ENCODE measurements around the gene PDIA2.

Gene PDIA2

DNA sequence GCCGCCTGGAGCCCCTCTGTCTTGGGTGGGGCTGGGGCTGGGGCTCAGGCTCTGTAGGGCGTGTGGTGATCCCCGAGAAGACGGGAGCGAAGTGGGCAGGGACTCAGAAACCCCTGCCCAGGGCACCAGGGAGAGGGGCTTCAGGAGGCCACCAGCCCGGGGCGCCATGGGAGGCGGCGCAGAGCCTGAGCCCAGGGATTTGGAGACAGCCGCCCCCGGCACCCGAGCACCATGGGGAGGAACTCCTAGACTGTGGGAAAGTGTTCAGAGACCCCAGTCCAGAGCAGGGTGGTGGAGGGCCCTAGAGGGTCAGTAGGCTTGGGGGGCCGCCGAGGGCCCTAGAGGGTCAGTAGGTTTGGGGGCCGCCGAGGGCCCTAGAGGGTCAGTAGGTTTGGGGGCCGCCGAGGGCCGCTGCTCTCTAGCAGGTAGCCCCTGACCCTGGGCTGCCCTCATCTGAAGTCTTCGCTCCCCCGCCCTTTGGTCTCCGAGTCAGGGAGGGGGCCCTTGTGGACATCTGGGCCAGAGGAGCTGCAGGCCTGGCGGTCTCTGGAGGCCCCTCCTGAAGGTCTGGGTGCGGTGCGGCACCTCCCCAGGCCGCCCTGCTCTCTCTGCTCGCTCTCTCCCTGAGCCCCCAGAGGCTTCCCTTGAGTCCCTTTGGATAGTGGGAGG, 1.8 kb upstream of the PDIA2 start:
- DNase-seq: no peak

GRCh38 chr16:281660-282255, 1.2 kb upstream of the PDIA2 start:
- no peak for DNase-seq

DNA sequence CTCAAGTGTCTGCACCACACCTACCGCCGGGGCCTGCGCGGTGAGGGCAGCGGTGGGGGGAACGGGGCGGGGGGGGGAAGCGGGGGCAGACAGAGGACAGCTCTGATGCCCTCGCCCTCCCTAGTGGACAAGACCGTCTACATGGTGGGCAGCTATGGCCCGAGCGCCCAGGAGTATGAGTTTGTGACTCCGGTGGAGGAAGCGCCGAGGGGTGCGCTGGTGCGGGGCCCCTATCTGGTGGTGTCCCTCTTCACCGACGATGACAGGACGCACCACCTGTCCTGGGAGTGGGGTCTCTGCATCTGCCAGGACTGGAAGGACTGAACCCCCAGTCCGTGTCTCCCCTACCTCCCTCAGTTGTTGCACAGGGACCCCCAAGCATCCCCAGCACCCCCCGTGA, 473 bp upstream of the PDIA2 start:
- DNase-seq: no peak

DNA sequence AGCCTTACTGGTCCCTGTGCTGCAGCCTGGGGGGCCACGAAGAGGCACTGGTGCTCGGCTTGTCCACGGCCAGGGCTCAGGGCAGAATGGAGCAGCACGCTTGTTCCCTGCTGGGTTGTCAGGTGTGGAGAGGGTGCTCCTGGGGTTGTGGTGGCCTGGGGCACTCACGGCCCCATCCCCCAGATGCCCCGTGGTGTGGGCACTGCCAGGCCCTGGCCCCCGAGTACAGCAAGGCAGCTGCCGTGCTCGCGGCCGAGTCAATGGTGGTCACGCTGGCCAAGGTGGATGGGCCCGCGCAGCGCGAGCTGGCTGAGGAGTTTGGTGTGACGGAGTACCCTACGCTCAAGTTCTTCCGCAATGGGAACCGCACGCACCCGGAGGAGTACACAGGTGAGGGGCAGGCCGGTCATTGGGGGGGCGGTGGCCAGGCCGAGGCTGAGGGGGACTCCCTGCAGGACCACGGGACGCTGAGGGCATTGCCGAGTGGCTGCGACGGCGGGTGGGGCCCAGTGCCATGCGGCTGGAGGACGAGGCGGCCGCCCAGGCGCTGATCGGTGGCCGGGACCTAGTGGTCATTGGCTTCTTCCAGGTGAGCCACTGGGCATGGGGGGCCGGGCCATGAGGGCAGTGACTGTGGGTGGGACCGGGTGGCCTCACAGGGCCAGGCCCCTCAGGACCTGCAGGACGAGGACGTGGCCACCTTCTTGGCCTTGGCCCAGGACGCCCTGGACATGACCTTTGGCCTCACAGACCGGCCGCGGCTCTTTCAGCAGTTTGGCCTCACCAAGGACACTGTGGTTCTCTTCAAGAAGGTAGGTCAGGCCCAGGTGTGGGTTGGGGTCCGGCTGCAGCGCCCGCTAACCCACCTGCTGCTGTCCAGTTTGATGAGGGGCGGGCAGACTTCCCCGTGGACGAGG, 1.5 kb downstream of the PDIA2 start:
- DNase-seq: no peak

DNA sequence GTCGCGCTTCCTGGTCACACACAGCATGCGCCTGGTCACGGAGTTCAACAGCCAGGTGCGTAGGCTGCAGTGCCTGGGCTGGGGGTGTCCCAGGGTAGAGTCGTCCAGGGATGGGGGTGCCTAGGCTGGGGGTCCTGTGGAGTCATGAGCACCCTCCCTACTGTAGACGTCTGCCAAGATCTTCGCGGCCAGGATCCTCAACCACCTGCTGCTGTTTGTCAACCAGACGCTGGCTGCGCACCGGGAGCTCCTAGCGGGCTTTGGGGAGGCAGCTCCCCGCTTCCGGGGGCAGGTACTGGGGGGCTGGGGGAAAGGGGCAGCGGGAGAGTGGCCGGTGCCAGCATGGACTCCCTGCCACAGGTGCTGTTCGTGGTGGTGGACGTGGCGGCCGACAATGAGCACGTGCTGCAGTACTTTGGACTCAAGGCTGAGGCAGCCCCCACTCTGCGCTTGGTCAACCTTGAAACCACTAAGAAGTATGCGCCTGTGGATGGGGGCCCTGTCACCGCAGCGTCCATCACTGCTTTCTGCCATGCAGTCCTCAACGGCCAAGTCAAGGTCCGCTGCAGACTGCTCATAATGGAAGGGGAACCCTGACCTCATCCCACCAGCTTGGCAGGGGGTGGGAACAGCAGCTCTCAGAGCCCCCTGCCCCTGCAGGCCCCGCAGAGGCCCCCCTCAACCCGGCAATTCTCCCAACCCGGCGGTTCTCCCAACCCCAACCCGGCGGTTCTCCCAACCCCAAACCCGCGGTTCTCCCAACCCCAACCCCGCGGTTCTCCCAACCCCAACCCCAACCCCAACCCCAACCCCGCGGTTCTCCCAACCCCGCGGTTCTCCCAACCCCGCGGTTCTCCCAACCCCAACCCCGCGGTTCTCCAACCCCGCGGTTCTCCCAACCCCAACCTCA, 2.4 kb downstream of the PDIA2 start:
- DNase-seq: no peak

DNA sequence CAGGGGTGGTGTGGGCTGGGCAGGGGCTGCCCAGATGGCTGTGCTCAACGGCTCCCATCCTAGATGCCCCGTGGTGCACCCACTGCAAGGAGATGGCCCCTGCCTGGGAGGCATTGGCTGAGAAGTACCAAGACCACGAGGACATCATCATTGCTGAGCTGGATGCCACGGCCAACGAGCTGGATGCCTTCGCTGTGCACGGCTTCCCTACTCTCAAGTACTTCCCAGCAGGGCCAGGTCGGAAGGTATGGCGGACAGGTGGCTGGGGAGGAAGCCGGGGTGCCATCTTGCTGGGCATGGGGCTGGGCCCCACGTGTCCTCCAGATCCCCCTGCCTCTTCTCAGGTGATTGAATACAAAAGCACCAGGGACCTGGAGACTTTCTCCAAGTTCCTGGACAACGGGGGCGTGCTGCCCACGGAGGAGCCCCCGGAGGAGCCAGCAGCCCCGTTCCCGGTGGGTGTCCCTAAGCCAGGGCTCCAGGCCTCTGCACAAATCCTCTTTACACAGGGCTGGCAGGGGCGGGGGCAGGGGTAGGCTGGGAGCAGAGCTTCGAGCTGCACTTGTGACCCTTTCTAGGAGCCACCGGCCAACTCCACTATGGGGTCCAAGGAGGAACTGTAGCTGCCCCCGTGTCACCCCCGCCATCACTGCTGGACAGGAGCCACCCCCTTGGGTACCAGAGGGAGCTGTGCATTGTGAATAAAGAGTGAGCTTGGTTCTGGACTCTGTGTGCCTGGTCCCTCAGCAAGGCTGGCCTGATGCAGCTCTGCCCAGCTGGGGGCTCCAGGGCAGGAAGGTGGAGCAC, 3.7 kb downstream of the PDIA2 start:
- DNase-seq: no peak

- DNase-seq: no peak
Observed at GRCh38 chr16:287298-287811, 4.4 kb downstream of the PDIA2 start.

- no peak for DNase-seq
Observed at GRCh38 chr16:287981-288920, 5.3 kb downstream of the PDIA2 start.

DNA sequence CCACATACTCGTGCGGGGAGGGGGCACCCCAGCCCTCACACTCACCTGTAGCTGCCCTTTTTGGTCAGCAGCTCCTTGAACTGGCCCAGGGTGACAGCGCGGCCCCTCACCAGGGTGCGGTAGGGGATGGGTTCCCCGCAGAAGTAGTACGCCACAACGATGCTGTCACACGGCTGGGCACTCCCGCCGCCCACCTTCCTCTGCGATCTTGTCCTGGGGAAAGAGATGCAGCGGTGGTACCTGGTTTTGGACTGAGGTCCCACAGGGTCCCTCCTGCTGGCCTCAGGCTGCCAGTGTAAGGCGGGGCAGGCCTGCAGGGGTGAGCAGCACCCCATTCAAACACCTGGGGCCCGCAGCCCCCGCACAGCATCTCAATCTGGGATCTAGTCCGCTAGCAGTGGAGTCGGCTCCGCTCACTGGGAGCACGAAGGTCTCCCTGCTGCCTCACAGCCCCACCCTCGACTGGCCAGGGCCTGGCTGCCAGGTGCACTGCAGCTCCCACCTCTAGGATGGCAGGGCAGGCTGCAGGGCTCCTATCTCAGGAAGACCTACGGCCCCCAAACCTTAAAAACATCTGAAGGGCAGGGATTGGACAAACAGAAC, 6.5 kb downstream of the PDIA2 start:
- DNase-seq: no peak

DNA sequence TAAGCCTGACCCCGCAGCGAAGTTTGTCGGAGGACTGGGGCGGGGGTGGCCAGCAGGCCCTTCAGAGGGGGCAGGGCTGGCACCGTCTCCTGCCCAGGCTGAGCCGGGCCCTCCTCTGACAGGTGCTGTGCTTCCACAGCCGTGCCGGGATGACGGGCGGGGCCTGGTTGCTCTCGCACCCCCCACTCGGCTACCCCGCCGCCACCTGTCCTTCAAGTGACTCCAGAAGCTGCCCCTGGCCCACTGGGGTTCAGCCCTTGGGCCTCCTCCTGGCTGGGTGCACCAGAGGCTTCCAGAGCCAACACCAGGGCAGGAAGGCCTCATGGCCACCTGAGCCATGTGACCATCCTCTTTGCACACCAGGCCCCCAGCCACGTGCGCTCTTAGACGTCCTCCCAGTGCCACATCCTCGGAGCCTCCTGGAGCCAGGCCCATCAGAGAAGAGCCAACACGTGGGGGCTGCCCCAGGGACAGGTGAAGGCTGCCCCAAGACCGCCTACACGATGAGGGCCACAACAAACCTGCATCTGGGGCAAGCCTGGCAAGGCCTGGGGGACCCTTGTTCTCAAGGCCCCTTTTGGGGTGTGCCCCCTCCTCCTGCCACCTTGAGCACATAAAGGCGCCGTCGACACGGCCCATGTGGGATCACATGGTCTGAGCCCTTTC, 7.2 kb downstream of the PDIA2 start:
- no peak for DNase-seq

GRCh38 chr16:290681-291405, 7.9 kb downstream of the PDIA2 start:
- no peak for DNase-seq

- no peak for DNase-seq
Observed at GRCh38 chr16:291539-291938, 8.6 kb downstream of the PDIA2 start.

GRCh38 chr16:293043-293775, 10.2 kb downstream of the PDIA2 start:
- DNase-seq: no peak

DNA sequence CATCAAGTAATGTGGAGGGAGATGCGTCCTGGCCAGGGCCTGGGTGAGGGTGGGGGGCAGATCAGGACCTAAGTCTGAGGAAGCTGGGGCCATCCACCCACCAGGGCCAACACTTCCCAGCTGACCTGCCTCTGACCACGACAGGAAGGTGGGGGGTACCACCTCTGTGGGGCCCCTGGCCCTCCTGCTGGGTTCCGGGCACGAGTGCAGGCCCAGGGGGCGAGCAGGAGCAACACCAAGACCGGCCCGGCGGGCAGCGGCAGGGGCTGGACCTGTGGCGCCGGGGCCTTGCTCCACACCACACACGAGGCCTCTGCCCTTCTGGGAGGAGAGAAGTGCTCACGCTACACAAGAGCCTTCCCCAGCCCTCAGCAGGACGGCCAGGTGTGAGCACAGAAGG, 13.3 kb downstream of the PDIA2 start:
- DNase-seq: no peak

DNA sequence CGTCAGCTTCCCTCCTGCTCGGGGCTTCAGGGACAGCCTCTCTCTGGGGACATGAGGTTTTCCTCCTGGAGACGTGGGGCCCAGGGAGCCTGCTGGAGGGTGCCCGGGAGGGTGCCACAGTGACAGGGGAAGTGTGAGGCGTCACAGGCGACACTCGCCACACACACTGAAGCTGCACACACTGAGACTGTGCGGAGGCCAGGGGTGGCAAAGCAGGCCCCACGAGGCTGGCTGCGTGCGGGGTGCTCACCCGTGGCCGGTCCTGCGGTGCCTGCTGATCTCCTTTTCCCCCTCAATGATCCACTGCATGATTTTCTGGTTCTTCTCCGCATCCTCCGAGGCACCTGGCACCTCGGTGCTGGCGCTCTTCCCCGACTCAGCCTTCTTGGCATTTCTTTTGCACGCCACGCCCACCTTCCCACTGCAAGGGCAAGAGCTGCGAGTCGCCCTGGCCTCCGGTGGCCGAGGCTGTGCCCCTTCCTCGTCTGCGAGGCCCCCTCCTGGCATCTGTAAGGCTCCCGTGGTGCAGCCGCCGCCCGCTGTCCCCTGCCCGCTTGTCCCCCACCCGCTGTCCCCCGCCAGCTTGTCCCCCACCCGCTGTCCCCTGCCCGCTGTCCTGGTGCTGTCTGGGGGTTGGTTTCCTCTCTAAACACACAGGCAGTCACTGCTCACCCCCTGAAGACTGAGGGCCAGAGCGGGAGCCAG, 14.0 kb downstream of the PDIA2 start:
- DNase-seq: no peak

DNA sequence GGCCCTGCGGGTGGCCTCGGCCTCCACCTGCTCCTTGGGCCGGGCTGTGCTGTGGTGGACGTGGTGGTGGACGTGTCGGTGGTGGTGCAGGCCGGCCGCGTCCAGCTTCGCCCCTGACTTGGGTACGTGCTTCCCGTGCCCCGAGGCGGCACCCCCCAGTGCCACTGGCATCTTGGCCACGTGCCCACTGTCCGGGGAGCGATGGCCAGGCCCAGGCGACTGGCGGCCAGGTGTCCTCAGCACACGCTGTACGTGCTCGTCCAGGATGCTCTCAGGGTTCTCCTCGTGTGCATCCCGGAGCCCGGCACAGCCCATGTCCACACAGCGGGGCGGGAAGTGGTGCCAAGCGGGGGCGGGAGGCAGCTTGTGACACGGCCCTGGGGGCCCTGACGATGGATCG, 14.9 kb downstream of the PDIA2 start:
- DNase-seq: no peak

- no peak for DNase-seq
Observed at GRCh38 chr16:301235-301634, 18.3 kb downstream of the PDIA2 start.

- DNase-seq: no peak
Observed at GRCh38 chr16:301950-302349, 19.0 kb downstream of the PDIA2 start.

Measured in kidney glomerular epithelial cell (primary cell).